Stomach (tissue), 9 donors: ENCODE results near the gene RUFY3. TPM values are rescaled to one million over a fixed set of nuclear protein-coding genes. Genes with fewer than 3 reads are reported as not detected.
"Not testable (repeated sequence)": the region's sequence is repeated elsewhere in the genome, so short reads cannot be mapped to it uniquely, and the experiment has no call there.

Experiments
- DNase-seq, 2 donors: peaks; one replicate each; pipeline versions ENCODE4 v3.0.0 to v3.0.0-alpha.2; 2013 to 2019
- H3K27ac ChIP-seq, 5 donors: fragments of 200-600 bp in 4 of 5; sonication (generic) in 4 of 5; one replicate each; pipeline ENCODE4 v1.5.1; 2013 to 2019; ENCODE audit warnings: mild to moderate bottlenecking in 1 of 5, moderate library complexity in 1 of 5
- H3K27me3 ChIP-seq, 3 donors: fragments of 200-600 bp; sonication (generic); one replicate each; pipeline ENCODE4 v1.5.1; 2017 to 2019; ENCODE audit warnings: mixed run types in 1 of 3
- H3K36me3 ChIP-seq, 4 donors: fragments of 200-600 bp; sonication (generic); 1 replicate in 3 of 4; 2 replicates in 1 of 4; pipeline ENCODE4 v1.5.1; 2016 to 2019
- H3K4me1 ChIP-seq, 4 donors: fragments of 200-600 bp; sonication (generic); one replicate each; pipeline ENCODE4 v1.5.1; 2016 to 2019
- H3K4me3 ChIP-seq, 4 donors: fragments of 200-600 bp; sonication (generic) in 3 of 4; one replicate each; pipeline ENCODE4 v1.5.1; 2016 to 2019; ENCODE audit warnings: mild to moderate bottlenecking in 1 of 4
- H3K9me3 ChIP-seq, 4 donors: fragments of 200-600 bp; sonication (generic); one replicate each; pipeline ENCODE4 v1.5.1; 2016 to 2019
- EP300 ChIP-seq: sonication (generic); formaldehyde crosslinking; IDR thresholded peaks from one replicate; pipeline ENCODE4 v1.6.1; 2017; ENCODE audit warnings: antibody characterized with exemption
- POLR2A ChIP-seq, 4 donors: fragments of 450-650 bp; IDR thresholded peaks; one replicate each; pipeline ENCODE4 v1.6.1; 2016; ENCODE audit warnings: antibody characterized with exemption in 4 of 4, control low read depth in 2 of 4, mild to moderate bottlenecking in 1 of 4, moderate library complexity in 1 of 4
- POLR2AphosphoS5 ChIP-seq, 3 donors: sonication (generic); formaldehyde crosslinking; IDR thresholded peaks; one replicate each; pipeline ENCODE4 v1.6.1; 2016; ENCODE audit warnings: antibody characterized with exemption in 3 of 3
- WGBS, 5 donors: extraction: QIAGEN DNeasy Blood & Tissue Kit in 3 of 5; methylation state at CpG; one replicate each; pipeline versions ENCODE4 v1.1.5 to v1.1.7; 2013 to 2018; 5-methylcytosine and 5-hydroxymethylcytosine counted together
- intact Hi-C: fragments of 100-400 bp; cut with DNase I; formaldehyde crosslinking; loops from one replicate; pipeline ENCODE4 v1.15.1; 2023; ENCODE audit warnings: low total_unique reads
- polyA plus RNA-seq, 3 donors: library from polyadenylated mRNA; stranded (reverse); fragments of 200-250 nt; gene quantifications; one replicate each; pipeline ENCODE4 v1.2.3, GENCODE V29; 2013
- total RNA-seq, 5 donors: library from RNA; depleted of rRNA; stranded (reverse); fragments of >200 nt; gene quantifications; one replicate each; pipeline versions ENCODE4 v1.1.0 to v1.2.3, GENCODE V29; 2014 to 2016
- TF ChIP-seq, protein P1 (sequence below), 7 experiments: fragments of 450-650 bp in 4 of 7; fragments of 200-600 bp in 3 of 7; sonication (generic) in 3 of 7; IDR thresholded peaks; one replicate each; pipeline ENCODE4 v1.5.1; 2016 to 2019; ENCODE audit warnings: antibody characterized with exemption in 7 of 7, control low read depth in 2 of 7, mild to moderate bottlenecking in 1 of 7
- donor health status: healthy with polysubstance abuse.
- donor health status: Bipolar disorder and iron deficiency.
- donor health status: healthy.

Gene RUFY3
- total and polyA plus RNA-seq, 8 donors: 13.2 to 120 (median 51.3) TPM

DNA sequence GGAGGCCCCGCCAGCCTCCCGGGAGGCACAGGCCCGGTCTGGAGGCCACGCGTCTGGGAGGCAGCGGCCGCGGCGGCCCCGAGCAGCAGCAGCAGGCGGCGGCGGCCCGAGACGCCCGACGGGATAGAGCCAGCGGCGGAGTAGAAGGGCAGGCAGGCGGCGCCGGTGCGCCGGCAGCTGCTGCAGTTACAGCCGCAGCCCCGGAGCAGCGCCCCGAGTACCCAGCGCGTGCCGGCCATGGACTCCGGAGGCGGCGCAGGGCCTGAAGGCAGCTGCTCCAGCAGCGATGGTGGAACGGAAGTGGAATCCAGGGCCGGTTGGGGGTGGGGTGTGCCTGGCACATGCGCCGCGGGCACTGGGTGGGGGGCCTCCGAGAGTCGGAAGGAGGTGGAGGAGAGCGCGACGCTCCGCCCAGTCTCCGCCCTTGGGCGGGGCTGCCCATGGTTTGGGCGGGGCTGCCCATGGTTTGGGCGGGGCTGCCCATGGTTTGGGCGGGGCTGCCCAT lies 117.9 kb downstream of the RUFY3 start, which contains the start of gene GRSF1:
Gene GRSF1 (minus strand): TSS at position 302 of the 505 bp plus-strand sequence. CDS start 63 bp downstream, at position 239.
- H3K4me1 ChIP-seq: peaks cover 4 to 47% (median 24%) of the 10 kb centered on the region in 4 donors
- no peaks in the 10 kb centered on the region for H3K27me3 ChIP-seq
- peak; percentile 94 to 97 for DNase-seq

DNA sequence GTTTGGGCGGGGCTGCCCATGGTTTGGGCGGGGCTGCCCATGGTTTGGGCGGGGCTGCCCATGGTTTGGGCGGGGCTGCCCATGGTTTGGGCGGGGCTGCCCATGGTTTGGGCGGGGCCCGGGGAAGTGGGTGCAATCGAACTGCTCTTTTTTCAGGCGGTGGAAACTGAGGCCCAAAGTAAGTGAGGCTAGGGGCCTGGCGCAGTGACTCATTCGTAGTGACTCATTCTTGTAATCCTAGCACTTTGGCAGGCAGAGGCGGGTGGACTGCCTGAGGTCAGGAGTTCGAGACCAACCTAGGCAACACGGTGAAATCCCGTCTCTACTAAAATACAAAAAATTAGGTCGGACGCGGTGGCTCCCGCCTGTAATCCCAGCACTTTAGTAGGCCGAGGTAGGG lies 118.4 kb downstream of the RUFY3 start:
- Histone ChIP-seq H3K4me1 (peaks cover 4 to 43% (median 24%) of the 10 kb centered on the region in 4 donors), H3K4me3 (peak overlapping the region in 2 of 4 donors; percentile 78 to 84), H3K27ac (peak overlapping the region in 4 of 5 donors; percentile 67 to 99 (median 96))
- H3K27me3 ChIP-seq, H3K9me3 ChIP-seq, H3K36me3 ChIP-seq: not testable (repeated sequence)
- 50 to 68% (median 61%) methylated on average over 15 to 20 of the region's 20 CpGs for WGBS, 5 donors
- peak; percentile 46 to 60 for DNase-seq
- intact Hi-C loops: loop anchor here (10.0 kb wide), 1 partner anchor 155 kb away; the partner anchor contains the start of gene DCK

More for the DNA sequence above, 117.9 kb downstream of the RUFY3 start, which contains the start of gene GRSF1:
- Histone ChIP-seq H3K27ac (peak within 1 kb of the TSS; percentile 95 to 99 (median 97)), H3K36me3 (peaks cover 4 to 13% (median 12%) of the 10 kb centered on the region in 4 donors), H3K9me3 (no peaks in the 10 kb centered on the region), H3K4me3 (peak within 1 kb of the TSS; percentile 78 to 94 (median 89))
- intact Hi-C loops: loop anchor here (10.0 kb wide), 1 partner anchor 155 kb away; the partner anchor contains the start of gene DCK
- WGBS, 5 donors: 0 to 2% (median 0%) methylated on average over 24 to 49 of the region's 51 CpGs; no CpG with 5 or more reads in 1 of the 5 donors
- TF ChIP-seq, protein P1, sequence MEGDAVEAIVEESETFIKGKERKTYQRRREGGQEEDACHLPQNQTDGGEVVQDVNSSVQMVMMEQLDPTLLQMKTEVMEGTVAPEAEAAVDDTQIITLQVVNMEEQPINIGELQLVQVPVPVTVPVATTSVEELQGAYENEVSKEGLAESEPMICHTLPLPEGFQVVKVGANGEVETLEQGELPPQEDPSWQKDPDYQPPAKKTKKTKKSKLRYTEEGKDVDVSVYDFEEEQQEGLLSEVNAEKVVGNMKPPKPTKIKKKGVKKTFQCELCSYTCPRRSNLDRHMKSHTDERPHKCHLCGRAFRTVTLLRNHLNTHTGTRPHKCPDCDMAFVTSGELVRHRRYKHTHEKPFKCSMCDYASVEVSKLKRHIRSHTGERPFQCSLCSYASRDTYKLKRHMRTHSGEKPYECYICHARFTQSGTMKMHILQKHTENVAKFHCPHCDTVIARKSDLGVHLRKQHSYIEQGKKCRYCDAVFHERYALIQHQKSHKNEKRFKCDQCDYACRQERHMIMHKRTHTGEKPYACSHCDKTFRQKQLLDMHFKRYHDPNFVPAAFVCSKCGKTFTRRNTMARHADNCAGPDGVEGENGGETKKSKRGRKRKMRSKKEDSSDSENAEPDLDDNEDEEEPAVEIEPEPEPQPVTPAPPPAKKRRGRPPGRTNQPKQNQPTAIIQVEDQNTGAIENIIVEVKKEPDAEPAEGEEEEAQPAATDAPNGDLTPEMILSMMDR (IDR thresholded peaks at IDR 0.05): no peak
- TF ChIP-seq EP300 (no peak), POLR2AphosphoS5 (IDR thresholded peaks at IDR 0.05) (peak in 2 of 3 donors; percentile 81 to 84), POLR2A (IDR thresholded peaks at IDR 0.05) (peak in 1 of 4 donors; percentile 67)

DNA sequence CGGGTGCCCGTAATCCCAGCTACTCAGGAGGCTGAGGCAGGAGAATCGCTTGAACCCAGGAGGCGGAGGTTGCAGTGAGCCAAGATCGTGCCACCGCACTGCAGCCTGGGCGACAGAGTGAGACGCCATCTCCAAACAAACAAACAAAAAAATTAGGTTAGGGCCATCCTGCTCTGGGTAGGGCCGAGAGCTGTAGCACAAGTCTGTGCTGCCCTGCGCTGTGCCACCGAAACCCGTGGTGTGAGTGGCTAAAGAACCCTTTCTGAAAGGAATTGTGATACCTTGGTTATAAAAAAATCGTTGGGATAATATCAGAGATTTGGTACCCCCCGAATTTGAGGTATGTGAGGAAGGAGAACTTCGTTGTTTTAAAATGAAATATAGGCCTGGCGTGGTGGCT lies 118.9 kb downstream of the RUFY3 start:
- peak overlapping the region in 4 of 5 donors; percentile 67 to 99 (median 96) for H3K27ac ChIP-seq
- not testable (repeated sequence) for DNase-seq, H3K9me3 ChIP-seq, H3K27me3 ChIP-seq, H3K36me3 ChIP-seq
- 90 to 95% (median 91%) methylated on average over 16 of the region's 16 CpGs for WGBS, 5 donors
- intact Hi-C loops: loop anchor here (10.0 kb wide), 1 partner anchor 154 kb away; the partner anchor contains the start of gene DCK
- H3K4me3 ChIP-seq: peak overlapping the region in 1 of 4 donors; percentile 84
- peaks cover 4 to 41% (median 22%) of the 10 kb centered on the region in 4 donors for H3K4me1 ChIP-seq

DNA sequence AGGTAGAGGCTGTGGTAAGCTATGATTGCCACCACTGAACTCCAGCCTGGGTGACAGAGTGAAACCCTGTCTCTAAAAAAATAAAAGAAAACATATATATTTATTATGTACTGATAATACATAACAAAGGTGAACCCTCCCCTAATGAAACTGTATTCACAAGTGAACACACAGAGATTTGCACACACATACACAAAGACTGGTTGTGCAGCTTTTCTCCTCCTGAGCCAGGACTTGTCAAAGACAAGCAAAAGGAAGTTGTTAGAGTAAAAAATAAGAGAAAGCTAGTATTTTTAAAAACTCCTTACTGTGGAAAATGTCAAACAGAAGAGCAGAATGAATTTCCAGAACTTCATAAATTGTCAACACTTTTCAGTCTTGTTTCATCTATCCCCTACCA lies 119.4 kb downstream of the RUFY3 start:
- H3K27me3 ChIP-seq: no peaks in the 10 kb centered on the region
- intact Hi-C loops: loop anchor here (10.0 kb wide), 1 partner anchor 154 kb away; the partner anchor contains the start of gene DCK
- no peaks in the 10 kb centered on the region for H3K36me3 ChIP-seq
- peak overlapping the region in 3 of 5 donors; percentile 39 to 97 (median 95) for H3K27ac ChIP-seq
- peak in 1 of 2 donors; percentile 79 for DNase-seq
- H3K4me3 ChIP-seq: no peak overlapping the region
- H3K4me1 ChIP-seq: peaks cover 0 to 35% (median 19%) of the 10 kb centered on the region in 4 donors
- H3K9me3 ChIP-seq: no peaks in the 10 kb centered on the region
- no peak for TF ChIP-seq POLR2AphosphoS5 (IDR thresholded peaks at IDR 0.05)
- no peak for TF ChIP-seq EP300
- TF ChIP-seq POLR2A (IDR thresholded peaks at IDR 0.05): no peak
- TF ChIP-seq, protein P1 (IDR thresholded peaks at IDR 0.05): no peak

DNA sequence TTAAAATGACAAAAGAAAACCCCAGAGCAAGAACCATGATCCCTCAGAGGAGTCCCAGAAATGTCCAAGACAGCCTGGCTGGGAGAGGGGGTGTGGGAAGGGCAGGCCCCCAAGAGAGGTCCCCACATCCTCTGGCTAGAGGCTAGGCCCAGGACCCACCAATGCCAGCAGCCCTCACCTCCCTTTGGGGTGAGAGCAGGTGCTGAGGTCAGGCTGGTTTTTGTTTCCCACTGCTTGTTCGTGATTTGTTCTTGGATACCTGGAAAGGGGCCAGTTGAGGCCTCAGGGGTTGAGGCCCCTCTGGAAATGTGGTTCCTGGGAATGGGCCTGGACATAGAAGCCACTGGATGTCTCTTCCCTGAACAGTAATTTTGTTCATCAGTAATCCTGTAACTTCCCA lies 120.2 kb downstream of the RUFY3 start:
- no peaks in the 10 kb centered on the region for H3K9me3 ChIP-seq
- H3K4me3 ChIP-seq: no peak overlapping the region
- H3K27ac ChIP-seq: peak overlapping the region in 2 of 5 donors; percentile 1 to 95
- intact Hi-C loops: loop anchor here (10.0 kb wide), 1 partner anchor 153 kb away; the partner anchor contains the start of gene DCK
- WGBS, 5 donors: 9 to 40% (median 30%) methylated on average over 1 of the region's 1 CpG
- peaks cover 0 to 27% (median 14%) of the 10 kb centered on the region in 4 donors for H3K4me1 ChIP-seq
- no peaks in the 10 kb centered on the region for H3K36me3 ChIP-seq
- TF ChIP-seq, protein P1 (IDR thresholded peaks at IDR 0.05): no peak
- TF ChIP-seq POLR2AphosphoS5 (IDR thresholded peaks at IDR 0.05): no peak
- no peak for TF ChIP-seq EP300
- no peak for TF ChIP-seq POLR2A (IDR thresholded peaks at IDR 0.05)
- H3K27me3 ChIP-seq: no peaks in the 10 kb centered on the region
- peak in 1 of 2 donors; percentile 35 for DNase-seq
